CD4-positive, alpha-beta T cell (primary cell): ENCODE data around the gene RPL22L1. TPM values are rescaled to one million over a fixed set of nuclear protein-coding genes. Genes with fewer than 3 reads are reported as not detected.
A peak's percentile ranks its signal among the peaks of the same experiment; 100 is the strongest.

ENCODE experiments used
- ATAC-seq: fragments of 200-7000 bp; cut with Tn5 transposase; one replicate; pipeline ENCODE4 v1.10.0; 2022; ENCODE audit warnings: mild to moderate bottlenecking; ENCODE audit not compliant: poor library complexity
- CTCF ChIA-PET: fragments of 350-600 bp; sonication (Branson Sonifier 250); formaldehyde crosslinking; loops from one replicate; lab custom pipeline; 2021; ENCODE audit warnings: antibody characterized with exemption, inconsistent platforms; lab: Charles Lee
- POLR2A ChIA-PET: fragments of 350-600 bp; sonication (Branson Sonifier 250); formaldehyde crosslinking; loops from one replicate; lab custom pipeline; 2021; ENCODE audit warnings: antibody characterized with exemption, inconsistent platforms; lab: Charles Lee
- DNase-seq, 14 experiments: peaks; one replicate each; pipeline ENCODE4 v3.0.0-alpha.2; 2013 to 2020; ENCODE audit warnings: mixed read lengths in 2 of 14
- H3K27ac ChIP-seq, 2 donors: one replicate each; pipeline versions ENCODE4 v1.5.1 to v1.7.0; 2013; ENCODE audit warnings: low read length in 2 of 2, low read depth in 1 of 2, mild to moderate bottlenecking in 1 of 2
- H3K27me3 ChIP-seq, 2 experiments: 1 replicate in 1 of 2; 2 replicates in 1 of 2; pipeline versions ENCODE4 v1.6.1 to v1.7.0; 2013; ENCODE audit warnings: low read length in 2 of 2, control low read depth in 1 of 2, mild to moderate bottlenecking in 1 of 2, moderate library complexity in 1 of 2; ENCODE audit not compliant: insufficient read depth in 2 of 2, control insufficient read depth in 1 of 2
- H3K36me3 ChIP-seq: one replicate; pipeline ENCODE4 v1.6.1; 2013; ENCODE audit warnings: low read length, control low read depth; ENCODE audit not compliant: insufficient read depth
- H3K4me1 ChIP-seq: one replicate; pipeline ENCODE4 v1.6.1; 2013; ENCODE audit warnings: low read length, control low read depth; ENCODE audit not compliant: insufficient read depth
- H3K4me3 ChIP-seq: one replicate; pipeline ENCODE4 v1.5.1; 2013; ENCODE audit warnings: mild to moderate bottlenecking, low read length, moderate library complexity
- H3K9me3 ChIP-seq, 2 experiments: 1 replicate in 1 of 2; 2 replicates in 1 of 2; pipeline versions ENCODE4 v1.6.1 to v1.7.0; 2013; ENCODE audit warnings: low read length in 2 of 2, mild to moderate bottlenecking in 2 of 2, control low read depth in 1 of 2, moderate library complexity in 1 of 2; ENCODE audit not compliant: control insufficient read depth in 1 of 2, insufficient read depth in 1 of 2
- H3K27ac Mint-ChIP-seq: one replicate; pipeline ENCODE4 v1.8.0; 2020; ENCODE audit warnings: mixed read lengths
- H3K27me3 Mint-ChIP-seq: one replicate; pipeline ENCODE4 v1.8.0; 2021; ENCODE audit warnings: mixed read lengths
- H3K36me3 Mint-ChIP-seq: one replicate; pipeline ENCODE4 v1.8.0; 2021; ENCODE audit warnings: low read depth, mixed read lengths
- H3K4me1 Mint-ChIP-seq: one replicate; pipeline ENCODE4 v1.8.0; 2021; ENCODE audit warnings: low read depth, mixed read lengths
- H3K4me3 Mint-ChIP-seq: one replicate; pipeline ENCODE4 v1.8.0; 2020; ENCODE audit warnings: mild to moderate bottlenecking, mixed read lengths
- H3K9me3 Mint-ChIP-seq: one replicate; pipeline ENCODE4 v1.8.0; 2020; ENCODE audit warnings: mixed read lengths
- intact Hi-C, 2 experiments: fragments of 100-400 bp; cut with DNase I in 1 of 2; cut with micrococcal nuclease in 1 of 2; formaldehyde crosslinking; loops; one replicate each; pipeline versions ENCODE4 v1.15.1 to v1.9.0; 2023 to 2025; cut with DNase I, micrococcal nuclease
- total RNA-seq, 174 experiments: library from RNA in 2 of 174; stranded (reverse) in 2 of 174; gene quantifications; one replicate each; pipeline ENCODE4 v1.2.3 and lab custom pipeline; 2021 to 2026
- TF ChIP-seq, protein P1 (sequence below): fragments of 200-600 bp; IDR thresholded peaks from one replicate; pipeline ENCODE4 v1.8.0; 2022; ENCODE audit warnings: antibody characterized with exemption, mild to moderate bottlenecking

RPL22L1 gene
- total RNA-seq, 2 experiments from 2014 or later, result 53.5 to 55.6 TPM

DNA sequence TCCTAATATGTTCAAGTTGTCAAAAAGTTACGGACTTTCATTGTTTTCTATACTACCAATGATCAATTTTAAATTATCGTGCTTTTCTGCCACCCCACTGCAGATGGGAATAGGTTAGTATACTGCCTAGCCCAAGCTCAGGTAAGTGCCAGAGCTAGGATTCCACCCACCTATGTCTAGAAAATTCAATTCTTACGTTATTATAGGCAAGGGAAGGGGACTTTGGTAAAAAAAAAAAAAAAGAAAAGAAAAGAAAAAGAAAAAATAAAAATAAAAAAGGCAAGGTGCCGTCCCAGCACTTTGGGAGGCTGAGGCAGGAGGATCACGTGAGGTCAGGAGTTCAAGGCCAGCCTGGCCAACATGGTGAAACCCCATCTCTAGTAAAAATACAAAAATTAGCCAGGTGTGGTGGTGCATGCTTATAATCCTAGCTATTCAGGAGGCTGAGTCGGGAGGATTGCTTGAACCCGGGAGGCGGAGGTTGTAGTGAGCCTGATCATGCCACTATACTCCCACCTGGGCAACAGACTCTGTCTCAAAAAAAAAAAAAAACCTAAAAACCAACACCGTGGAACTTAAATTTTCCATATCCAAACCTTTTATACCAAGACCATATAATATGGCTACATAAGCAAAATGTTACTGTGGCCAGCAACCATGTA is 1.3 kb downstream of the RPL22L1 start:
- peak overlapping the region in 1 of 2 donors; percentile 94 for H3K27ac ChIP-seq
- intact Hi-C loops, result loop anchor here in 1 of 2 experiments (10.0 kb wide), 1 partner anchor 684 kb away; the partner anchor contains the start of gene PHC3
- TF ChIP-seq, protein P1, sequence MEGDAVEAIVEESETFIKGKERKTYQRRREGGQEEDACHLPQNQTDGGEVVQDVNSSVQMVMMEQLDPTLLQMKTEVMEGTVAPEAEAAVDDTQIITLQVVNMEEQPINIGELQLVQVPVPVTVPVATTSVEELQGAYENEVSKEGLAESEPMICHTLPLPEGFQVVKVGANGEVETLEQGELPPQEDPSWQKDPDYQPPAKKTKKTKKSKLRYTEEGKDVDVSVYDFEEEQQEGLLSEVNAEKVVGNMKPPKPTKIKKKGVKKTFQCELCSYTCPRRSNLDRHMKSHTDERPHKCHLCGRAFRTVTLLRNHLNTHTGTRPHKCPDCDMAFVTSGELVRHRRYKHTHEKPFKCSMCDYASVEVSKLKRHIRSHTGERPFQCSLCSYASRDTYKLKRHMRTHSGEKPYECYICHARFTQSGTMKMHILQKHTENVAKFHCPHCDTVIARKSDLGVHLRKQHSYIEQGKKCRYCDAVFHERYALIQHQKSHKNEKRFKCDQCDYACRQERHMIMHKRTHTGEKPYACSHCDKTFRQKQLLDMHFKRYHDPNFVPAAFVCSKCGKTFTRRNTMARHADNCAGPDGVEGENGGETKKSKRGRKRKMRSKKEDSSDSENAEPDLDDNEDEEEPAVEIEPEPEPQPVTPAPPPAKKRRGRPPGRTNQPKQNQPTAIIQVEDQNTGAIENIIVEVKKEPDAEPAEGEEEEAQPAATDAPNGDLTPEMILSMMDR, result no peak
- no peaks in the 10 kb centered on the region for H3K27me3 ChIP-seq
- POLR2A ChIA-PET, result interaction anchor here (0.6 to 2.5 kb wide), 9 partner anchors 8 to 1104 kb away, joined by 3 to 75 read pairs (median 3); partner anchors contain the start of genes EIF5A2 and MYNN
- Mint-ChIP-seq H3K9me3 (no peaks in the 10 kb centered on the region), H3K4me1 (peaks cover 32% of the 10 kb centered on the region), H3K4me3 (peak overlapping the region; percentile 93), H3K27me3 (no peaks in the 10 kb centered on the region), H3K27ac (peak overlapping the region; percentile 93), H3K36me3 (peaks cover 44% of the 10 kb centered on the region)
- peaks cover 32% of the 10 kb centered on the region for H3K36me3 ChIP-seq
- no peaks in the 10 kb centered on the region for H3K9me3 ChIP-seq
- H3K4me1 ChIP-seq, result peaks cover 25% of the 10 kb centered on the region
- DNase-seq, result peak in 1 of 14 experiments; percentile 3
- CTCF ChIA-PET, result interaction anchor here (0.6 to 1.6 kb wide), 4 partner anchors 22 to 384 kb away, joined by 3 to 9 read pairs (median 4); partner anchors contain the start of gene EIF5A2
- H3K4me3 ChIP-seq, result peak overlapping the region; percentile 84
- ATAC-seq, result no peak

DNA sequence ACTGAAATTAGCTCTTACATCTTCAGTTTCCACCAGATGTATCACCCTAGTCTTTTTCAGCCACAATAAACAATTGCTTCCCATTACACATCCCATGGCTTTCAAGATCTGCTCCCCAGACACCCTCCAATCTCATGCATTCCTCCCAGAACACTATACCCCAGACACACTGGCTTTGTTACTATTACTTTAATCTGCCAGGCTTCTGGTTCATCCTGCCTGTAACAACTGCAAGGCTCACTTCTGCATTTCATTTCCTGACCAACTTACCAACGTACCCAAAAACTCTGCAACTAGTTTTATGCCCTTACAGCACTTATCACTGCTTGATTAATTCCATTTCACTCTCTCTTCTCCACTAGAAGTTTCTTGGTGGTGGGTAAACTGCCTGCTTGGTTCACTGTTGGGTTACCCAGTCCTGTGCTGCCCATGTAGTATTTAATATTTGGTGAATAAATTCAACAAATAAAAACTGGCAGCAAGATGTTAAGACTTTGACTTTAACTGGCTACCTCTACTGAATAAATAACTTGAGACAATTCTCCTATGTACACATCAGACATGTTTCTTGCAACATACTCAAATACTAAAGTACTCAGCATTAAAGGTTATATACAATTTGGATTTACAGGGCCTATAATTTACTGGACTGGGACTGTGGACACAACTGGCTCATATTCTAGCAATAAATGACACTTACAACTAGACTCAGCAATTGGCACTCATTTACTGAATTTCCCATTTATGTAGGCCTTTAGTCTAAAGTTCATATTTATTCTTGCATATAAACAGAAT is 2.7 kb downstream of the RPL22L1 start:
- ChIA-PET POLR2A (interaction anchor here (1.0 to 2.1 kb wide), 3 partner anchors 41 to 1103 kb away, joined by 3 to 16 read pairs (median 5); partner anchors contain the start of gene EIF5A2), CTCF (interaction anchor here (0.6 kb wide), 1 partner anchor 592 kb away, joined by 3 read pairs; no protein-coding TSS in a partner anchor)
- peaks cover 25% of the 10 kb centered on the region for H3K4me1 ChIP-seq
- DNase-seq (peak in 1 of 14 experiments; percentile 9), ATAC-seq (no peak)
- Mint-ChIP-seq H3K9me3 (no peaks in the 10 kb centered on the region), H3K27ac (peak overlapping the region; percentile 61), H3K4me1 (peaks cover 32% of the 10 kb centered on the region), H3K36me3 (peaks cover 44% of the 10 kb centered on the region), H3K4me3 (peak overlapping the region; percentile 14), H3K27me3 (no peaks in the 10 kb centered on the region)
- intact Hi-C loops, result loop anchor here in 1 of 2 experiments (10.0 kb wide), 1 partner anchor 683 kb away; the partner anchor contains the start of gene PHC3
- peaks cover 32% of the 10 kb centered on the region for H3K36me3 ChIP-seq
- TF ChIP-seq, protein P1, result no peak
- H3K27me3 ChIP-seq, result no peaks in the 10 kb centered on the region
- H3K9me3 ChIP-seq, result no peaks in the 10 kb centered on the region
- H3K4me3 ChIP-seq, result no peak overlapping the region
- H3K27ac ChIP-seq, result no peak overlapping the region

DNA sequence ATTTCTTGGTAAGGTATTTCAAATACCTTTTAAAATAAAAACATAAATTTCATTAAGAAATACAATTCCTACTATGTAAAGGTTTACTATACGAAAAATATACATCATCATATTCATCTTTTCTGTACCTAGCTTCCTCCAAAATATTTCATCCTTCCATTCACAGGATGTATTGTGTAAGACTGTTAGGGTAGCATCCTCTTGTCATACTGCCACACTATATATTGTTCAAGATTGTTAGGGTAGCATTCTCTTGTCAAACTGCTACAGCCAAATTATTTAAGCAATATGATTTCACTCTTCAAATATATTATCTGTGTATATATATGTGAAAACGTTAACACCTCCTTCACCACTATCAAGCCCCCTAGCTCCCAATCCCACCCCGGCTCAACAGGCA is 3.5 kb downstream of the RPL22L1 start:
- POLR2A ChIA-PET, result interaction anchor here (2.1 kb wide), 1 partner anchor 43 kb away, joined by 16 read pairs; the partner anchor contains the start of gene EIF5A2
- Histone ChIP-seq H3K9me3 (no peaks in the 10 kb centered on the region), H3K36me3 (peaks cover 32% of the 10 kb centered on the region), H3K27ac (no peak overlapping the region), H3K4me3 (no peak overlapping the region), H3K4me1 (peaks cover 25% of the 10 kb centered on the region), H3K27me3 (no peaks in the 10 kb centered on the region)
- TF ChIP-seq, protein P1, result no peak
- intact Hi-C loops, result loop anchor here in 1 of 2 experiments (10.0 kb wide), 1 partner anchor 682 kb away; the partner anchor contains the start of gene PHC3
- Mint-ChIP-seq H3K4me3 (no peak overlapping the region), H3K27ac (no peak overlapping the region), H3K9me3 (no peaks in the 10 kb centered on the region), H3K36me3 (peaks cover 44% of the 10 kb centered on the region), H3K27me3 (no peaks in the 10 kb centered on the region), H3K4me1 (peaks cover 32% of the 10 kb centered on the region)
- no peak for ATAC-seq
- no peak for DNase-seq
- CTCF ChIA-PET, result interaction anchor here (0.6 to 1.3 kb wide), 2 partner anchors 14 to 591 kb away, joined by 3 read pairs; no protein-coding TSS in a partner anchor
